GM10847 (cell line): Measurements from ENCODE around the gene PTPRD.

Experiments used
- POLR2A ChIP-seq: IDR thresholded peaks from 2 replicates; pipeline ENCODE4 v1.6.1; 2011; ENCODE audit not compliant: insufficient read length; ENCODE audit errors: extremely low read depth

PTPRD gene

GRCh38 chr9:8668231-8668630 is 1944.6 kb downstream of the PTPRD start:
- no peak for TF ChIP-seq POLR2A

- TF ChIP-seq POLR2A: no peak
These were observed 1946.7 kb downstream of the PTPRD start for GRCh38 chr9:8666060-8666459.

GRCh38 chr9:8660383-8660782 is 1952.4 kb downstream of the PTPRD start:
- no peak for TF ChIP-seq POLR2A

GRCh38 chr9:8659108-8659507 is 1953.7 kb downstream of the PTPRD start:
- no peak for TF ChIP-seq POLR2A

GRCh38 chr9:8655071-8655470 is 1957.7 kb downstream of the PTPRD start:
- TF ChIP-seq POLR2A: no peak

GRCh38 chr9:8653855-8654254 is 1958.9 kb downstream of the PTPRD start:
- no peak for TF ChIP-seq POLR2A

- no peak for TF ChIP-seq POLR2A
These were observed 1959.7 kb downstream of the PTPRD start for GRCh38 chr9:8653111-8653510.

- no peak for TF ChIP-seq POLR2A
These were observed 1960.5 kb downstream of the PTPRD start for GRCh38 chr9:8652255-8652654.

GRCh38 chr9:8651846-8652215 is 1961.0 kb downstream of the PTPRD start:
- TF ChIP-seq POLR2A: no peak

- TF ChIP-seq POLR2A: no peak
These were observed 1961.5 kb downstream of the PTPRD start for GRCh38 chr9:8651070-8651845.

- no peak for TF ChIP-seq POLR2A
These were observed 1963.0 kb downstream of the PTPRD start for GRCh38 chr9:8649807-8650206.

- no peak for TF ChIP-seq POLR2A
These were observed 1963.6 kb downstream of the PTPRD start for GRCh38 chr9:8649160-8649559.

GRCh38 chr9:8648271-8648845 is 1964.4 kb downstream of the PTPRD start:
- TF ChIP-seq POLR2A: no peak

- TF ChIP-seq POLR2A: no peak
These were observed 1965.0 kb downstream of the PTPRD start for GRCh38 chr9:8647824-8648223.

- no peak for TF ChIP-seq POLR2A
These were observed 1968.2 kb downstream of the PTPRD start for GRCh38 chr9:8644571-8644970.

- TF ChIP-seq POLR2A: no peak
These were observed 1968.9 kb downstream of the PTPRD start for GRCh38 chr9:8643896-8644295.

- TF ChIP-seq POLR2A: no peak
These were observed 1969.3 kb downstream of the PTPRD start for GRCh38 chr9:8643464-8643863.

GRCh38 chr9:8640761-8641160 is 1972.0 kb downstream of the PTPRD start:
- TF ChIP-seq POLR2A: no peak

- no peak for TF ChIP-seq POLR2A
These were observed 1975.2 kb downstream of the PTPRD start for GRCh38 chr9:8637626-8638025.
